WERI-Rb-1 (cell line): ENCODE measurements around the gene DNAH9.

ENCODE experiments used
- DNase-seq: peaks from one replicate; pipeline ENCODE4 v3.0.0-alpha.2; 2020
- H3K27ac ChIP-seq: fragments of 250-450 bp; sonication (Bioruptor Pico); 2 replicates; pipeline ENCODE4 v1.5.1; 2020; ENCODE audit warnings: mild to moderate bottlenecking, moderate library complexity
- H3K27me3 ChIP-seq: fragments of 250-450 bp; sonication (Bioruptor Pico); 2 replicates; pipeline ENCODE4 v1.5.1; 2021; ENCODE audit warnings: mild to moderate bottlenecking, low read depth, moderate library complexity; ENCODE audit not compliant: insufficient read depth, severe bottlenecking
- H3K36me3 ChIP-seq: fragments of 250-450 bp; sonication (Bioruptor Pico); 2 replicates; pipeline ENCODE4 v1.5.1; 2020; ENCODE audit warnings: mild to moderate bottlenecking, moderate library complexity
- H3K4me3 ChIP-seq: 2 replicates; pipeline ENCODE4 v1.5.1; 2011; ENCODE audit warnings: low read depth, mild to moderate bottlenecking, control low read depth, low read length
- H3K9me3 ChIP-seq: fragments of 250-450 bp; sonication (Bioruptor Pico); 2 replicates; pipeline ENCODE4 v1.5.1; 2021; ENCODE audit warnings: mild to moderate bottlenecking, moderate library complexity; ENCODE audit not compliant: severe bottlenecking
- CTCF ChIP-seq: IDR thresholded peaks from 2 replicates; pipeline ENCODE4 v1.5.1; 2011; ENCODE audit warnings: low read depth, mild to moderate bottlenecking, control low read depth, inconsistent platforms, low read length

DNAH9 gene

GRCh38 chr17:11598274-11599221, at the start of gene DNAH9:
Gene DNAH9 (plus strand): TSS chr17:11598470. CDS start chr17:11598499, 29 bp downstream.
- DNase-seq, result peak; percentile 98
- H3K27me3 ChIP-seq, result no peaks in the 10 kb centered on the region
- H3K27ac ChIP-seq, result peak within 1 kb of the TSS; percentile 46
- no peaks in the 10 kb centered on the region for H3K36me3 ChIP-seq
- H3K9me3 ChIP-seq, result no peaks in the 10 kb centered on the region
- no peak for TF ChIP-seq CTCF
- H3K4me3 ChIP-seq, result peak within 1 kb of the TSS; percentile 56

GRCh38 chr17:11550431-11550830, 47.8 kb upstream of the DNAH9 start:
- Histone ChIP-seq H3K27me3 (peaks cover 10% of the 10 kb centered on the region), H3K27ac (no peak overlapping the region), H3K36me3 (no peaks in the 10 kb centered on the region), H3K9me3 (no peaks in the 10 kb centered on the region), H3K4me3 (no peak overlapping the region)
- no peak for TF ChIP-seq CTCF
- DNase-seq, result no peak

GRCh38 chr17:11551442-11551841, 46.8 kb upstream of the DNAH9 start:
- no peak for DNase-seq
- no peak overlapping the region for H3K27ac ChIP-seq
- no peak overlapping the region for H3K4me3 ChIP-seq
- no peaks in the 10 kb centered on the region for H3K9me3 ChIP-seq
- peaks cover 10% of the 10 kb centered on the region for H3K27me3 ChIP-seq
- no peaks in the 10 kb centered on the region for H3K36me3 ChIP-seq
- no peak for TF ChIP-seq CTCF

- Histone ChIP-seq H3K4me3 (no peak overlapping the region), H3K36me3 (no peaks in the 10 kb centered on the region), H3K27me3 (peaks cover 16% of the 10 kb centered on the region), H3K27ac (no peak overlapping the region), H3K9me3 (no peaks in the 10 kb centered on the region)
- DNase-seq, result no peak
- no peak for TF ChIP-seq CTCF
These were observed 45.1 kb upstream of the DNAH9 start for GRCh38 chr17:11553135-11553534.

GRCh38 chr17:11554042-11554441, 44.2 kb upstream of the DNAH9 start:
- no peaks in the 10 kb centered on the region for H3K9me3 ChIP-seq
- no peak for TF ChIP-seq CTCF
- DNase-seq, result no peak

More at GRCh38 chr17:11554042-11554441, 44.2 kb upstream of the DNAH9 start:
- no peak overlapping the region for H3K4me3 ChIP-seq
- H3K27me3 ChIP-seq, result peaks cover 16% of the 10 kb centered on the region
- no peaks in the 10 kb centered on the region for H3K36me3 ChIP-seq
- H3K27ac ChIP-seq, result no peak overlapping the region
